ENCODE data around the gene TOGARAM1.

GRCh38 chr14:44963775-44964380 lies 1.9 kb downstream of the TOGARAM1 start:
- peak; percentile 30; the same call in 1 of the 2 replicates for TF ChIP-seq L3MBTL2 (conservative IDR thresholded peaks at IDR 0.05)
- no peak for TF ChIP-seq NFRKB (IDR thresholded peaks at IDR 0.05)
- no peak for TF ChIP-seq BHLHE40 (IDR thresholded peaks at IDR 0.05; ENCODE audit: borderline replicate concordance)
- no peak for TF ChIP-seq SP1 (IDR thresholded peaks at IDR 0.05)
- no peak for TF ChIP-seq ARNT (IDR thresholded peaks at IDR 0.05)
- no peak for TF ChIP-seq TARDBP (IDR thresholded peaks at IDR 0.05)
- TF ChIP-seq SUZ12 (IDR thresholded peaks at IDR 0.05), result no peak
- TF ChIP-seq FOXM1 (IDR thresholded peaks at IDR 0.05; ENCODE audit: borderline replicate concordance), result no peak
- no peak for TF ChIP-seq ELF4 (IDR thresholded peaks at IDR 0.05)
- no peak for TF ChIP-seq FOXA1 (IDR thresholded peaks at IDR 0.05)
- TF ChIP-seq LEF1 (IDR thresholded peaks at IDR 0.05; ENCODE audit: borderline replicate concordance), result no peak
- TF ChIP-seq ZNF384 (IDR thresholded peaks at IDR 0.05), result no peak
